ENCODE results near the gene TRAK2. TPM values are rescaled to one million over a fixed set of nuclear protein-coding genes. Genes with fewer than 3 reads are reported as not detected.

The TRAK2 gene
- total RNA-seq, 4 donors from 2014 or later: 30.2 to 48.3 (median 34.8) TPM

- Histone ChIP-seq H3K27me3 (no peaks in the 10 kb centered on the region), H3K4me3 (no peak overlapping the region), H3K27ac (no peak overlapping the region), H3K36me3 (no peaks in the 10 kb centered on the region), H3K9me3 (no peaks in the 10 kb centered on the region), H3K4me1 (peaks cover 0 to 44% (median 19%) of the 10 kb centered on the region in 4 donors)
- WGBS, 2 donors: 90 to 92% methylated on average over 4 of the region's 4 CpGs
- no peak for TF ChIP-seq CTCF (IDR thresholded peaks at IDR 0.05)
- TF ChIP-seq POLR2A (IDR thresholded peaks at IDR 0.05): no peak
- TF ChIP-seq EP300 (IDR thresholded peaks at IDR 0.05): no peak
- DNase-seq (ENCODE audit: low spot score in 2 of 2): no peak
These were observed 2.6 kb downstream of the TRAK2 start for GRCh38 chr2:201448701-201449100.

- H3K4me3 ChIP-seq: no peak overlapping the region
- H3K27ac ChIP-seq: no peak overlapping the region
- no peak for DNase-seq (ENCODE audit: low spot score in 2 of 2)
- H3K4me1 ChIP-seq: peaks cover 0 to 39% (median 17%) of the 10 kb centered on the region in 4 donors
- WGBS, 2 donors: 89 to 100% methylated on average over 1 of the region's 1 CpG
- TF ChIP-seq POLR2A (IDR thresholded peaks at IDR 0.05) (no peak), EP300 (IDR thresholded peaks at IDR 0.05) (no peak), CTCF (IDR thresholded peaks at IDR 0.05) (no peak)
- H3K27me3 ChIP-seq: no peaks in the 10 kb centered on the region
- no peaks in the 10 kb centered on the region for H3K36me3 ChIP-seq
- H3K9me3 ChIP-seq: no peaks in the 10 kb centered on the region
These were observed 3.2 kb downstream of the TRAK2 start for GRCh38 chr2:201448061-201448460.

GRCh38 chr2:201447086-201447485 is 4.2 kb downstream of the TRAK2 start:
- 93 to 100% methylated on average over 1 of the region's 1 CpG for WGBS, 2 donors

GRCh38 chr2:201444746-201445465 is 6.4 kb downstream of the TRAK2 start:
- peaks cover 0 to 39% (median 16%) of the 10 kb centered on the region in 4 donors for H3K4me1 ChIP-seq
- no peak overlapping the region for H3K27ac ChIP-seq

More at GRCh38 chr2:201447086-201447485, 4.2 kb downstream of the TRAK2 start:
- no peak for DNase-seq (ENCODE audit: low spot score in 2 of 2)
- H3K4me3 ChIP-seq: no peak overlapping the region
- no peak for TF ChIP-seq EP300 (IDR thresholded peaks at IDR 0.05)
- no peak for TF ChIP-seq CTCF (IDR thresholded peaks at IDR 0.05)
- TF ChIP-seq POLR2A (IDR thresholded peaks at IDR 0.05): no peak
- H3K27ac ChIP-seq: no peak overlapping the region
- peaks cover 0 to 30% (median 8%) of the 10 kb centered on the region in 4 donors for H3K4me1 ChIP-seq
- H3K36me3 ChIP-seq: no peaks in the 10 kb centered on the region
- H3K27me3 ChIP-seq: no peaks in the 10 kb centered on the region
- H3K9me3 ChIP-seq: no peaks in the 10 kb centered on the region

More at GRCh38 chr2:201444746-201445465, 6.4 kb downstream of the TRAK2 start:
- WGBS, 2 donors: 89 to 90% methylated on average over 3 of the region's 3 CpGs
- no peaks in the 10 kb centered on the region for H3K27me3 ChIP-seq
- H3K4me3 ChIP-seq: no peak overlapping the region
- TF ChIP-seq POLR2A (IDR thresholded peaks at IDR 0.05) (no peak), CTCF (IDR thresholded peaks at IDR 0.05) (no peak), EP300 (IDR thresholded peaks at IDR 0.05) (no peak)
- H3K9me3 ChIP-seq: no peaks in the 10 kb centered on the region
- no peak for DNase-seq (ENCODE audit: low spot score in 2 of 2)
- H3K36me3 ChIP-seq: no peaks in the 10 kb centered on the region

Measured in tibial nerve (tissue), 4 donors.